ENCODE measurements around the gene JHY. TPM values are rescaled to one million over a fixed set of nuclear protein-coding genes. Genes with fewer than 3 reads are reported as not detected.
A peak's percentile ranks its signal among the peaks of the same experiment; 100 is the strongest.

The JHY gene
- total and polyA plus RNA-seq, 3 experiments from 2014 or later, result 4.3 to 7.6 (median 4.9) TPM

- DNase-seq, result no peak
- peaks cover 91 to 97% (median 97%) of the 10 kb centered on the region in 3 donors for H3K4me1 Mint-ChIP-seq
- peaks cover 6 to 28% (median 24%) of the 10 kb centered on the region in 3 donors for H3K36me3 Mint-ChIP-seq
- Histone ChIP-seq H3K36me3 (ENCODE audit: insufficient read depth, low read length) (no peaks in the 10 kb centered on the region), H3K4me3 (ENCODE audit: low read length) (no peak overlapping the region), H3K9me3 (ENCODE audit: low read length) (no peaks in the 10 kb centered on the region), H3K27me3 (ENCODE audit: insufficient read depth, low read length, poor library complexity, severe bottlenecking) (no peaks in the 10 kb centered on the region), H3K4me1 (ENCODE audit: insufficient read depth, low read length) (peaks cover 92% of the 10 kb centered on the region), H3K27ac (ENCODE audit: low read depth, low read length) (no peak overlapping the region)
- CTCF ChIA-PET, result interaction anchor here (0.7 to 3.6 kb wide), 6 partner anchors 9 to 215 kb away, joined by 3 to 28 read pairs (median 4); partner anchors contain the start of gene CRTAM
- no peaks in the 10 kb centered on the region for H3K27me3 Mint-ChIP-seq
- POLR2A ChIA-PET, result interaction anchor here (1.7 kb wide), 1 partner anchor 9 kb away, joined by 14 read pairs; the partner anchor contains the start of gene CRTAM
- no peaks in the 10 kb centered on the region for H3K9me3 Mint-ChIP-seq
- H3K27ac Mint-ChIP-seq, result peak overlapping the region; percentile 86 to 98 (median 94)
- peak overlapping the region in 6 of 7 donors; percentile 40 to 88 (median 72) for H3K4me3 Mint-ChIP-seq
These were observed 34.4 kb upstream of the JHY start for GRCh38 chr11:122848186-122848585.

GRCh38 chr11:122850076-122850631 lies 32.4 kb upstream of the JHY start:
- Mint-ChIP-seq H3K4me1 (peaks cover 76 to 84% (median 83%) of the 10 kb centered on the region in 3 donors), H3K36me3 (peaks cover 6 to 37% (median 24%) of the 10 kb centered on the region in 3 donors), H3K4me3 (peak overlapping the region; percentile 39 to 78 (median 70)), H3K27ac (peak overlapping the region; percentile 86 to 98 (median 96)), H3K27me3 (no peaks in the 10 kb centered on the region), H3K9me3 (no peaks in the 10 kb centered on the region)
- Histone ChIP-seq H3K4me3 (ENCODE audit: low read length) (peak overlapping the region; percentile 34), H3K27me3 (ENCODE audit: insufficient read depth, low read length, poor library complexity, severe bottlenecking) (no peaks in the 10 kb centered on the region), H3K36me3 (ENCODE audit: insufficient read depth, low read length) (no peaks in the 10 kb centered on the region), H3K9me3 (ENCODE audit: low read length) (no peaks in the 10 kb centered on the region), H3K4me1 (ENCODE audit: insufficient read depth, low read length) (peaks cover 79% of the 10 kb centered on the region), H3K27ac (ENCODE audit: low read depth, low read length) (peak overlapping the region; percentile 46)
- DNase-seq, result peak in 4 of 5 donors; percentile 42 to 79 (median 50)
- ChIA-PET POLR2A (interaction anchor here (2.0 to 5.8 kb wide), 2 partner anchors 10 to 212 kb away, joined by 9 to 99 read pairs; partner anchors contain the start of genes CRTAM and HSPA8), CTCF (interaction anchor here (1.6 to 8.1 kb wide), 8 partner anchors 9 to 53 kb away, joined by 5 to 166 read pairs (median 52); partner anchors contain the start of gene CRTAM)

- Histone ChIP-seq H3K36me3 (ENCODE audit: insufficient read depth, low read length) (no peaks in the 10 kb centered on the region), H3K27me3 (ENCODE audit: insufficient read depth, low read length, poor library complexity, severe bottlenecking) (no peaks in the 10 kb centered on the region), H3K9me3 (ENCODE audit: low read length) (no peaks in the 10 kb centered on the region), H3K27ac (ENCODE audit: low read depth, low read length) (peak overlapping the region; percentile 28), H3K4me1 (ENCODE audit: insufficient read depth, low read length) (peaks cover 70% of the 10 kb centered on the region), H3K4me3 (ENCODE audit: low read length) (peak overlapping the region; percentile 30)
- DNase-seq, result peak in 3 of 5 donors; percentile 48 to 67 (median 63)
- ChIA-PET POLR2A (interaction anchor here (0.7 to 5.8 kb wide), 6 partner anchors 7 to 211 kb away, joined by 3 to 99 read pairs (median 7); partner anchors contain the start of genes CRTAM and HSPA8), CTCF (interaction anchor here (1.0 to 8.1 kb wide), 16 partner anchors 9 to 202 kb away, joined by 3 to 166 read pairs (median 14); partner anchors contain the start of genes CRTAM and UBASH3B)
- peak overlapping the region; percentile 83 to 98 (median 94) for H3K27ac Mint-ChIP-seq
- H3K4me3 Mint-ChIP-seq, result peak overlapping the region; percentile 34 to 81 (median 70)
- H3K4me1 Mint-ChIP-seq, result peaks cover 72 to 78% (median 77%) of the 10 kb centered on the region in 3 donors
- peaks cover 5 to 50% (median 31%) of the 10 kb centered on the region in 3 donors for H3K36me3 Mint-ChIP-seq
- H3K9me3 Mint-ChIP-seq, result no peaks in the 10 kb centered on the region
- H3K27me3 Mint-ChIP-seq, result no peaks in the 10 kb centered on the region
These were observed 31.1 kb upstream of the JHY start for GRCh38 chr11:122851366-122851966.

- peak in 1 of 5 donors; percentile 64 for DNase-seq
- POLR2A ChIA-PET, result interaction anchor here (0.7 to 5.8 kb wide), 11 partner anchors 8 to 210 kb away, joined by 3 to 99 read pairs (median 5); partner anchors contain the start of genes CRTAM and HSPA8
- Mint-ChIP-seq H3K4me3 (peak overlapping the region; percentile 34 to 81 (median 70)), H3K27me3 (no peaks in the 10 kb centered on the region), H3K36me3 (peaks cover 3 to 56% (median 26%) of the 10 kb centered on the region in 3 donors), H3K4me1 (peaks cover 69 to 77% (median 76%) of the 10 kb centered on the region in 3 donors), H3K27ac (peak overlapping the region; percentile 83 to 98 (median 94)), H3K9me3 (no peaks in the 10 kb centered on the region)
- Histone ChIP-seq H3K27me3 (ENCODE audit: insufficient read depth, low read length, poor library complexity, severe bottlenecking) (no peaks in the 10 kb centered on the region), H3K4me1 (ENCODE audit: insufficient read depth, low read length) (peaks cover 65% of the 10 kb centered on the region), H3K27ac (ENCODE audit: low read depth, low read length) (peak overlapping the region; percentile 28), H3K36me3 (ENCODE audit: insufficient read depth, low read length) (no peaks in the 10 kb centered on the region), H3K9me3 (ENCODE audit: low read length) (no peaks in the 10 kb centered on the region), H3K4me3 (ENCODE audit: low read length) (peak overlapping the region; percentile 30)
- CTCF ChIA-PET, result interaction anchor here (1.0 to 8.1 kb wide), 23 partner anchors 8 to 219 kb away, joined by 3 to 166 read pairs (median 8); partner anchors contain the start of genes CRTAM and UBASH3B
These were observed 30.3 kb upstream of the JHY start for GRCh38 chr11:122852074-122852795.

- H3K27ac Mint-ChIP-seq, result peak overlapping the region; percentile 83 to 98 (median 94)
- H3K9me3 Mint-ChIP-seq, result no peaks in the 10 kb centered on the region
- peaks cover 63 to 76% (median 74%) of the 10 kb centered on the region in 3 donors for H3K4me1 Mint-ChIP-seq
- H3K4me1 ChIP-seq (ENCODE audit: insufficient read depth, low read length), result peaks cover 59% of the 10 kb centered on the region
- ChIA-PET CTCF (interaction anchor here (1.0 to 8.1 kb wide), 26 partner anchors 9 to 272 kb away, joined by 3 to 166 read pairs (median 7); partner anchors contain the start of genes CRTAM and UBASH3B), POLR2A (interaction anchor here (0.7 to 5.8 kb wide), 9 partner anchors 8 to 208 kb away, joined by 3 to 99 read pairs (median 5); partner anchors contain the start of gene CRTAM)
- peak overlapping the region in 6 of 7 donors; percentile 18 to 81 (median 72) for H3K4me3 Mint-ChIP-seq
- H3K36me3 Mint-ChIP-seq, result peaks cover 3 to 61% (median 29%) of the 10 kb centered on the region in 3 donors
- no peaks in the 10 kb centered on the region for H3K27me3 Mint-ChIP-seq
- H3K27me3 ChIP-seq (ENCODE audit: insufficient read depth, low read length, poor library complexity, severe bottlenecking), result no peaks in the 10 kb centered on the region
- no peak overlapping the region for H3K27ac ChIP-seq (ENCODE audit: low read depth, low read length)
- H3K4me3 ChIP-seq (ENCODE audit: low read length), result peak overlapping the region; percentile 2
- H3K36me3 ChIP-seq (ENCODE audit: insufficient read depth, low read length), result no peaks in the 10 kb centered on the region
- H3K9me3 ChIP-seq (ENCODE audit: low read length), result no peaks in the 10 kb centered on the region
- no peak for DNase-seq
These were observed 29.8 kb upstream of the JHY start for GRCh38 chr11:122852796-122853160.

GRCh38 chr11:122853261-122853660 lies 29.3 kb upstream of the JHY start:
- H3K4me1 Mint-ChIP-seq, result peaks cover 58 to 71% (median 69%) of the 10 kb centered on the region in 3 donors
- H3K4me3 ChIP-seq (ENCODE audit: low read length), result no peak overlapping the region
- H3K4me3 Mint-ChIP-seq, result no peak overlapping the region
- H3K9me3 ChIP-seq (ENCODE audit: low read length), result no peaks in the 10 kb centered on the region
- H3K27me3 ChIP-seq (ENCODE audit: insufficient read depth, low read length, poor library complexity, severe bottlenecking), result no peaks in the 10 kb centered on the region
- ChIA-PET POLR2A (interaction anchor here (0.7 to 5.8 kb wide), 6 partner anchors 9 to 202 kb away, joined by 3 to 99 read pairs (median 6); partner anchors contain the start of gene CRTAM), CTCF (interaction anchor here (0.7 to 8.1 kb wide), 33 partner anchors 9 to 274 kb away, joined by 3 to 166 read pairs (median 5); partner anchors contain the start of genes CRTAM and UBASH3B)
- peaks cover 55% of the 10 kb centered on the region for H3K4me1 ChIP-seq (ENCODE audit: insufficient read depth, low read length)
- H3K36me3 Mint-ChIP-seq, result peaks cover 3 to 66% (median 29%) of the 10 kb centered on the region in 3 donors
- H3K36me3 ChIP-seq (ENCODE audit: insufficient read depth, low read length), result no peaks in the 10 kb centered on the region
- no peaks in the 10 kb centered on the region for H3K27me3 Mint-ChIP-seq
- peak overlapping the region in 7 of 8 donors; percentile 18 to 98 (median 80) for H3K27ac Mint-ChIP-seq
- no peaks in the 10 kb centered on the region for H3K9me3 Mint-ChIP-seq
- no peak overlapping the region for H3K27ac ChIP-seq (ENCODE audit: low read depth, low read length)
- DNase-seq, result no peak

GRCh38 chr11:122853971-122854446 lies 28.6 kb upstream of the JHY start:
- peak in 4 of 5 donors; percentile 30 to 72 (median 61) for DNase-seq
- no peak overlapping the region for H3K4me3 Mint-ChIP-seq
- Histone ChIP-seq H3K4me1 (ENCODE audit: insufficient read depth, low read length) (peaks cover 51% of the 10 kb centered on the region), H3K27me3 (ENCODE audit: insufficient read depth, low read length, poor library complexity, severe bottlenecking) (no peaks in the 10 kb centered on the region), H3K4me3 (ENCODE audit: low read length) (no peak overlapping the region), H3K9me3 (ENCODE audit: low read length) (no peaks in the 10 kb centered on the region), H3K36me3 (ENCODE audit: insufficient read depth, low read length) (no peaks in the 10 kb centered on the region), H3K27ac (ENCODE audit: low read depth, low read length) (no peak overlapping the region)
- H3K9me3 Mint-ChIP-seq, result no peaks in the 10 kb centered on the region
- no peaks in the 10 kb centered on the region for H3K27me3 Mint-ChIP-seq
- POLR2A ChIA-PET, result interaction anchor here (0.7 to 5.8 kb wide), 6 partner anchors 10 to 176 kb away, joined by 3 to 99 read pairs (median 7); partner anchors contain the start of gene CRTAM
- H3K4me1 Mint-ChIP-seq, result peaks cover 51 to 64% (median 62%) of the 10 kb centered on the region in 3 donors
- peak overlapping the region in 6 of 8 donors; percentile 32 to 75 (median 52) for H3K27ac Mint-ChIP-seq
- CTCF ChIA-PET, result interaction anchor here (0.6 to 8.1 kb wide), 36 partner anchors 8 to 275 kb away, joined by 3 to 166 read pairs (median 4); partner anchors contain the start of genes CRTAM and UBASH3B
- peaks cover 3 to 72% (median 31%) of the 10 kb centered on the region in 3 donors for H3K36me3 Mint-ChIP-seq

All from CD8-positive, alpha-beta memory T cell (primary cell).